ENCODE measurements around the gene DAZAP1.

Gene DAZAP1

GRCh38 chr19:1460033-1460995 is 52.9 kb downstream of the DAZAP1 start:
- no peak for DNase-seq

GRCh38 chr19:1461862-1462261 is 54.5 kb downstream of the DAZAP1 start:
- DNase-seq, result no peak

- no peak for DNase-seq
Observed at GRCh38 chr19:1465191-1466016, 58.0 kb downstream of the DAZAP1 start.

- no peak for DNase-seq
Observed at GRCh38 chr19:1466018-1466460, 58.7 kb downstream of the DAZAP1 start.

- DNase-seq, result no peak
Observed at GRCh38 chr19:1466461-1467214, 59.3 kb downstream of the DAZAP1 start.

- no peak for DNase-seq
Observed at GRCh38 chr19:1467215-1467489, 59.8 kb downstream of the DAZAP1 start.

- DNase-seq, result no peak
Observed at GRCh38 chr19:1467490-1468273, 60.3 kb downstream of the DAZAP1 start.

GRCh38 chr19:1468274-1468820 is 61.0 kb downstream of the DAZAP1 start:
- DNase-seq, result no peak

- no peak for DNase-seq
Observed at GRCh38 chr19:1468821-1469254, 61.5 kb downstream of the DAZAP1 start.

- DNase-seq, result no peak
Observed at GRCh38 chr19:1469255-1470054, 62.1 kb downstream of the DAZAP1 start.

GRCh38 chr19:1470055-1470304 is 62.6 kb downstream of the DAZAP1 start:
- no peak for DNase-seq

GRCh38 chr19:1470305-1471009 is 63.1 kb downstream of the DAZAP1 start:
- DNase-seq, result peak; percentile 9

- no peak for DNase-seq
Observed at GRCh38 chr19:1471010-1471514, 63.7 kb downstream of the DAZAP1 start.

GRCh38 chr19:1471515-1472160 is 64.3 kb downstream of the DAZAP1 start:
- DNase-seq, result no peak

- DNase-seq, result no peak
Observed at GRCh38 chr19:1472231-1473084, 65.1 kb downstream of the DAZAP1 start.

- DNase-seq, result no peak
Observed at GRCh38 chr19:1473085-1473851, 65.9 kb downstream of the DAZAP1 start.

- DNase-seq, result no peak
Observed at GRCh38 chr19:1474011-1474764, 66.8 kb downstream of the DAZAP1 start.

All from NCI-H2081 treated with DMSO at 0.1 percent for 48 hours (cell line).